ENCODE results near the gene USHBP1. TPM values are rescaled to one million over a fixed set of nuclear protein-coding genes. Genes with fewer than 3 reads are reported as not detected.

The USHBP1 gene
- total RNA-seq, 6 donors from 2014 or later: 9.1 to 21.4 (median 10.7) TPM

GRCh38 chr19:17249887-17250548, 14.5 kb downstream of the USHBP1 start:
- no peak for ATAC-seq (ENCODE audit: low FRiP score in 2 of 2)
- WGBS, 2 donors: 75 to 78% methylated on average over 4 to 15 of the region's 15 CpGs
- peak overlapping the region in 1 of 4 donors; percentile 15 for H3K27ac ChIP-seq

GRCh38 chr19:17248011-17248776, 16.4 kb downstream of the USHBP1 start:
- DNase-seq: peak in 1 of 2 donors; percentile 75
- peaks cover 0 to 19% (median 4%) of the 10 kb centered on the region in 4 donors for H3K36me3 ChIP-seq
- 73 to 76% methylated on average over 6 to 17 of the region's 21 CpGs for WGBS, 2 donors
- no peaks in the 10 kb centered on the region for H3K9me3 ChIP-seq
- peak overlapping the region in 3 of 4 donors; percentile 23 to 90 (median 55) for H3K27ac ChIP-seq
- H3K4me3 ChIP-seq: no peak overlapping the region
- ATAC-seq (ENCODE audit: low FRiP score in 2 of 2): no peak
- TF ChIP-seq CTCF (IDR thresholded peaks at IDR 0.05) (no peak), POLR2AphosphoS5 (IDR thresholded peaks at IDR 0.05) (no peak), POLR2A (IDR thresholded peaks at IDR 0.05) (no peak), EP300 (IDR thresholded peaks at IDR 0.05) (no peak)
- peaks cover 16 to 32% (median 26%) of the 10 kb centered on the region in 4 donors for H3K4me1 ChIP-seq
- H3K27me3 ChIP-seq: no peaks in the 10 kb centered on the region

More at GRCh38 chr19:17249887-17250548, 14.5 kb downstream of the USHBP1 start:
- H3K4me3 ChIP-seq: no peak overlapping the region
- DNase-seq: no peak
- no peak for TF ChIP-seq POLR2A (IDR thresholded peaks at IDR 0.05)
- TF ChIP-seq EP300 (IDR thresholded peaks at IDR 0.05): no peak
- no peak for TF ChIP-seq CTCF (IDR thresholded peaks at IDR 0.05)
- no peak for TF ChIP-seq POLR2AphosphoS5 (IDR thresholded peaks at IDR 0.05)
- H3K4me1 ChIP-seq: peaks cover 11 to 24% (median 15%) of the 10 kb centered on the region in 4 donors
- no peaks in the 10 kb centered on the region for H3K27me3 ChIP-seq
- H3K36me3 ChIP-seq: peaks cover 0 to 28% (median 6%) of the 10 kb centered on the region in 4 donors
- H3K9me3 ChIP-seq: no peaks in the 10 kb centered on the region

GRCh38 chr19:17246681-17247425, 17.7 kb downstream of the USHBP1 start:
- H3K36me3 ChIP-seq: peaks cover 0 to 10% (median 3%) of the 10 kb centered on the region in 4 donors
- peaks cover 28 to 46% (median 38%) of the 10 kb centered on the region in 4 donors for H3K4me1 ChIP-seq
- peak overlapping the region; percentile 80 to 92 (median 89) for H3K27ac ChIP-seq
- H3K27me3 ChIP-seq: no peaks in the 10 kb centered on the region
- ATAC-seq (ENCODE audit: low FRiP score in 2 of 2) (peak; percentile 12 to 42), DNase-seq (peak in 1 of 2 donors; percentile 88)
- 9 to 14% methylated on average over 16 to 20 of the region's 21 CpGs for WGBS, 2 donors
- H3K9me3 ChIP-seq: no peaks in the 10 kb centered on the region
- H3K4me3 ChIP-seq: peak overlapping the region in 3 of 4 donors; percentile 92 to 96 (median 95)
- peak in 1 of 4 donors; percentile 8 for TF ChIP-seq POLR2A (IDR thresholded peaks at IDR 0.05)
- TF ChIP-seq POLR2AphosphoS5 (IDR thresholded peaks at IDR 0.05): peak in 1 of 2 donors; percentile 2
- TF ChIP-seq CTCF (IDR thresholded peaks at IDR 0.05): no peak
- TF ChIP-seq EP300 (IDR thresholded peaks at IDR 0.05): no peak

- Histone ChIP-seq H3K4me1 (peaks cover 28 to 56% (median 45%) of the 10 kb centered on the region in 4 donors), H3K36me3 (peaks cover 0 to 5% (median under 1%) of the 10 kb centered on the region in 4 donors), H3K9me3 (no peaks in the 10 kb centered on the region), H3K27ac (peak within 1 kb of the TSS; percentile 81 to 92 (median 90)), H3K4me3 (peak within 1 kb of the TSS; percentile 92 to 97 (median 96)), H3K27me3 (no peaks in the 10 kb centered on the region)
- WGBS, 2 donors: no CpG with 5 or more reads among the region's 72 CpGs
- DNase-seq: no peak
- ATAC-seq (ENCODE audit: low FRiP score in 2 of 2): no peak
- TF ChIP-seq CTCF (IDR thresholded peaks at IDR 0.05) (no peak), POLR2AphosphoS5 (IDR thresholded peaks at IDR 0.05) (peak; percentile 39 to 64), EP300 (IDR thresholded peaks at IDR 0.05) (no peak), POLR2A (IDR thresholded peaks at IDR 0.05) (peak in 1 of 4 donors; percentile 24)
Measured at GRCh38 chr19:17245535-17245984, 19.0 kb downstream of the USHBP1 start, which contains the start of gene NR2F6. TSS of gene NR2F6 (minus strand) at chr19:17245919. CDS start at chr19:17245220, 699 bp downstream.

Measured in upper lobe of left lung (tissue), 6 donors.